Dendritic cell treated with granulocyte-macrophage colony-stimulating factor and Interleukin-4, amounts not matched to agents 40 ng/mL and 50 ng/mL, for 4 days (primary cell): ENCODE measurements around the gene ABCC4.

Source experiments
- H3K27ac Mint-ChIP-seq: one replicate; pipeline ENCODE4 v1.8.0; 2022; ENCODE audit warnings: mild to moderate bottlenecking, mixed read lengths
- H3K27me3 Mint-ChIP-seq: one replicate; pipeline ENCODE4 v1.8.0; 2022; ENCODE audit warnings: mild to moderate bottlenecking, mixed read lengths
- H3K36me3 Mint-ChIP-seq: one replicate; pipeline ENCODE4 v1.8.0; 2022; ENCODE audit warnings: low read depth, mixed read lengths
- H3K4me1 Mint-ChIP-seq: one replicate; pipeline ENCODE4 v1.8.0; 2022; ENCODE audit warnings: low read depth, mixed read lengths
- H3K4me3 Mint-ChIP-seq: one replicate; pipeline ENCODE4 v1.8.0; 2022; ENCODE audit warnings: mild to moderate bottlenecking, moderate library complexity, mixed read lengths
- H3K9me3 Mint-ChIP-seq: one replicate; pipeline ENCODE4 v1.8.0; 2022; ENCODE audit warnings: mixed read lengths
- intact Hi-C: fragments of 100-400 bp; cut with micrococcal nuclease; formaldehyde crosslinking; loops from one replicate; pipeline ENCODE4 v1.15.0; 2022

Gene ABCC4, protein sequence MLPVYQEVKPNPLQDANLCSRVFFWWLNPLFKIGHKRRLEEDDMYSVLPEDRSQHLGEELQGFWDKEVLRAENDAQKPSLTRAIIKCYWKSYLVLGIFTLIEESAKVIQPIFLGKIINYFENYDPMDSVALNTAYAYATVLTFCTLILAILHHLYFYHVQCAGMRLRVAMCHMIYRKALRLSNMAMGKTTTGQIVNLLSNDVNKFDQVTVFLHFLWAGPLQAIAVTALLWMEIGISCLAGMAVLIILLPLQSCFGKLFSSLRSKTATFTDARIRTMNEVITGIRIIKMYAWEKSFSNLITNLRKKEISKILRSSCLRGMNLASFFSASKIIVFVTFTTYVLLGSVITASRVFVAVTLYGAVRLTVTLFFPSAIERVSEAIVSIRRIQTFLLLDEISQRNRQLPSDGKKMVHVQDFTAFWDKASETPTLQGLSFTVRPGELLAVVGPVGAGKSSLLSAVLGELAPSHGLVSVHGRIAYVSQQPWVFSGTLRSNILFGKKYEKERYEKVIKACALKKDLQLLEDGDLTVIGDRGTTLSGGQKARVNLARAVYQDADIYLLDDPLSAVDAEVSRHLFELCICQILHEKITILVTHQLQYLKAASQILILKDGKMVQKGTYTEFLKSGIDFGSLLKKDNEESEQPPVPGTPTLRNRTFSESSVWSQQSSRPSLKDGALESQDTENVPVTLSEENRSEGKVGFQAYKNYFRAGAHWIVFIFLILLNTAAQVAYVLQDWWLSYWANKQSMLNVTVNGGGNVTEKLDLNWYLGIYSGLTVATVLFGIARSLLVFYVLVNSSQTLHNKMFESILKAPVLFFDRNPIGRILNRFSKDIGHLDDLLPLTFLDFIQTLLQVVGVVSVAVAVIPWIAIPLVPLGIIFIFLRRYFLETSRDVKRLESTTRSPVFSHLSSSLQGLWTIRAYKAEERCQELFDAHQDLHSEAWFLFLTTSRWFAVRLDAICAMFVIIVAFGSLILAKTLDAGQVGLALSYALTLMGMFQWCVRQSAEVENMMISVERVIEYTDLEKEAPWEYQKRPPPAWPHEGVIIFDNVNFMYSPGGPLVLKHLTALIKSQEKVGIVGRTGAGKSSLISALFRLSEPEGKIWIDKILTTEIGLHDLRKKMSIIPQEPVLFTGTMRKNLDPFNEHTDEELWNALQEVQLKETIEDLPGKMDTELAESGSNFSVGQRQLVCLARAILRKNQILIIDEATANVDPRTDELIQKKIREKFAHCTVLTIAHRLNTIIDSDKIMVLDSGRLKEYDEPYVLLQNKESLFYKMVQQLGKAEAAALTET (N-terminal part only)

GRCh38 chr13:95301183-95301967 lies at the start of gene ABCC4:
ABCC4 (minus strand) TSS chr13:95301451; CDS start chr13:95301314, 137 bp downstream.
- peaks cover 12% of the 10 kb centered on the region for H3K27me3 Mint-ChIP-seq

DNA sequence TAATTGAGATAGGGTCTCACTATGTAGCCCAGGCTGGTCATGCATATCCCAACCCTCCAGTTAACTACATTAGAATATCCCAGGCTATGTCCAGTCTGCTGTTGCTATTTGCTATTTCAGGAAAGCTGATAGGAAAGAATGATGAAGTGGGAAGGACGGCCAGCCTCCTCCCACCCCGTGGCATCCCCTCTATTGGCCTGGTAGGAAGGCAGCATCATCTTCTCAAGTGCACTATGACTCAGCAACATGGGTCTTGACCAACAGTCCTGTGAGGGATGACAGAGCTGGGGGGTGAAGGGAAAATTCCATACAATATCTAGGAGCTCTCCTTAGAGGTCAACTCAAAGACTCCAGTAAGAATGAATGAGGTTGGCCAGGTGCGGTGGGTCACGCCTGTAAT lies 48.0 kb upstream of the ABCC4 start:
- H3K9me3 Mint-ChIP-seq = no peaks in the 10 kb centered on the region
- H3K27me3 Mint-ChIP-seq = no peaks in the 10 kb centered on the region
- H3K27ac Mint-ChIP-seq = no peak overlapping the region
- H3K36me3 Mint-ChIP-seq = no peaks in the 10 kb centered on the region
- intact Hi-C loops = no loop called here
- no peak overlapping the region for H3K4me3 Mint-ChIP-seq
- H3K4me1 Mint-ChIP-seq = no peaks in the 10 kb centered on the region

More at GRCh38 chr13:95301183-95301967, at the start of gene ABCC4:
- Mint-ChIP-seq H3K4me3 (peak within 1 kb of the TSS; percentile 80), H3K9me3 (no peaks in the 10 kb centered on the region), H3K4me1 (peaks cover 36% of the 10 kb centered on the region), H3K36me3 (peaks cover 6% of the 10 kb centered on the region), H3K27ac (peak within 1 kb of the TSS; percentile 75)
- intact Hi-C loops = loop anchor here (2.0 to 5.0 kb wide), 2 partner anchors 81 to 111 kb away; no protein-coding TSS in a partner anchor

- Mint-ChIP-seq H3K27me3 (no peaks in the 10 kb centered on the region), H3K27ac (no peak overlapping the region), H3K36me3 (no peaks in the 10 kb centered on the region), H3K4me3 (no peak overlapping the region), H3K4me1 (no peaks in the 10 kb centered on the region), H3K9me3 (no peaks in the 10 kb centered on the region)
- intact Hi-C loops = no loop called here
Measured at GRCh38 chr13:95343944-95344343, 42.7 kb upstream of the ABCC4 start.

GRCh38 chr13:95341441-95341840 lies 40.2 kb upstream of the ABCC4 start:
- no peak overlapping the region for H3K4me3 Mint-ChIP-seq
- no peaks in the 10 kb centered on the region for H3K36me3 Mint-ChIP-seq
- peaks cover 13% of the 10 kb centered on the region for H3K4me1 Mint-ChIP-seq
- H3K27me3 Mint-ChIP-seq = no peaks in the 10 kb centered on the region
- intact Hi-C loops = no loop called here
- H3K27ac Mint-ChIP-seq = no peak overlapping the region
- no peaks in the 10 kb centered on the region for H3K9me3 Mint-ChIP-seq

DNA sequence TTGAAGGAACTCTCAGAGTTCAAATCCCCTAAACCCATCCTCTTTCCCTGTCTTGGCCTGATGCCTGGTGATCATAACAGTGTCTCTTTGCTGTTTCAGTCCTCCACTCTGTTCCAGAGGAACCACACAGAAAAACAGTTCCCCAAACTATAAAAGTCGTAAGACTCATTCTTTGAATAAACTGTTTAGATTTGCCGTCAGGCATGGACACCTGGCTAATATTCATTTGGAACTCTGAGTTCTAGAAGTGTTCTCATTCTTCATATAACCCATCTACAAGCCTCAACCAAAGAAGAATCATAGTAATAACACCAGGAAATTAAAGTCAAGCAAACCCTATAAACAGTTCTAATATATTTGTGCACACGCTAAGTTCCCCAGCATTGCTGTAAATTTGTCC lies 37.7 kb upstream of the ABCC4 start:
- intact Hi-C loops = no loop called here
- Mint-ChIP-seq H3K36me3 (no peaks in the 10 kb centered on the region), H3K9me3 (no peaks in the 10 kb centered on the region), H3K27ac (no peak overlapping the region), H3K4me3 (no peak overlapping the region), H3K27me3 (no peaks in the 10 kb centered on the region), H3K4me1 (peaks cover 13% of the 10 kb centered on the region)

DNA sequence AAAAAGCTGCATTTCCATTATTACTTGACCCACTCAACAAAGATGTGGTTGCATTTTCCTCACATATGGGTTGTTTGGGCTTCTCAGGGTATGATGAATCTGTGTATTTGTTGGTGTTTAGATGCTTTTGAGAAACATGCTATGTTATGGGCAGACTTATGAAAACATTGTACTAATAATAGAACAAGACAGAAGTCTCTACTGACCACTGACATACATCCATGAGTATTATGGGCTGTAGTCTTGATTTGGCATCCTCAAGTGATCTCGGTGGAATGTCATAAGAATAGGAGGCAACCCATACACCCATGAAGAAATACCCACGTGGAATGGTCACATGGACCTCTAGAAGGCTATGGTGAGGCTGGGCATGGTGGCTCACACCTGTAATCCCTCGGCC lies 36.3 kb upstream of the ABCC4 start:
- no peaks in the 10 kb centered on the region for H3K9me3 Mint-ChIP-seq
- no peak overlapping the region for H3K27ac Mint-ChIP-seq
- H3K4me1 Mint-ChIP-seq = peaks cover 13% of the 10 kb centered on the region
- H3K36me3 Mint-ChIP-seq = no peaks in the 10 kb centered on the region
- H3K4me3 Mint-ChIP-seq = no peak overlapping the region
- H3K27me3 Mint-ChIP-seq = no peaks in the 10 kb centered on the region
- intact Hi-C loops = no loop called here

- no peak overlapping the region for H3K4me3 Mint-ChIP-seq
- no peaks in the 10 kb centered on the region for H3K9me3 Mint-ChIP-seq
- peak overlapping the region; percentile 60 for H3K27ac Mint-ChIP-seq
- no peaks in the 10 kb centered on the region for H3K27me3 Mint-ChIP-seq
- intact Hi-C loops = no loop called here
- H3K4me1 Mint-ChIP-seq = peaks cover 13% of the 10 kb centered on the region
- no peaks in the 10 kb centered on the region for H3K36me3 Mint-ChIP-seq
Measured at GRCh38 chr13:95335667-95336066, 34.4 kb upstream of the ABCC4 start.

GRCh38 chr13:95328386-95328785 lies 27.1 kb upstream of the ABCC4 start:
- H3K36me3 Mint-ChIP-seq = no peaks in the 10 kb centered on the region
- H3K27me3 Mint-ChIP-seq = no peaks in the 10 kb centered on the region
- intact Hi-C loops = no loop called here
- H3K9me3 Mint-ChIP-seq = no peaks in the 10 kb centered on the region
- H3K4me1 Mint-ChIP-seq = no peaks in the 10 kb centered on the region
- H3K4me3 Mint-ChIP-seq = no peak overlapping the region
- H3K27ac Mint-ChIP-seq = no peak overlapping the region

- no peak overlapping the region for H3K4me3 Mint-ChIP-seq
- no peaks in the 10 kb centered on the region for H3K9me3 Mint-ChIP-seq
- H3K4me1 Mint-ChIP-seq = no peaks in the 10 kb centered on the region
- no peaks in the 10 kb centered on the region for H3K36me3 Mint-ChIP-seq
- no peak overlapping the region for H3K27ac Mint-ChIP-seq
- H3K27me3 Mint-ChIP-seq = no peaks in the 10 kb centered on the region
- intact Hi-C loops = no loop called here
Measured at GRCh38 chr13:95327190-95327589, 25.9 kb upstream of the ABCC4 start.

GRCh38 chr13:95326695-95327094 lies 25.4 kb upstream of the ABCC4 start:
- no peaks in the 10 kb centered on the region for H3K4me1 Mint-ChIP-seq
- no peaks in the 10 kb centered on the region for H3K27me3 Mint-ChIP-seq
- no peak overlapping the region for H3K4me3 Mint-ChIP-seq
- intact Hi-C loops = no loop called here
- H3K27ac Mint-ChIP-seq = no peak overlapping the region
- H3K36me3 Mint-ChIP-seq = no peaks in the 10 kb centered on the region
- no peaks in the 10 kb centered on the region for H3K9me3 Mint-ChIP-seq

GRCh38 chr13:95325485-95325884 lies 24.2 kb upstream of the ABCC4 start:
- intact Hi-C loops = no loop called here
- no peaks in the 10 kb centered on the region for H3K36me3 Mint-ChIP-seq
- no peaks in the 10 kb centered on the region for H3K9me3 Mint-ChIP-seq
- H3K27me3 Mint-ChIP-seq = no peaks in the 10 kb centered on the region
- H3K4me3 Mint-ChIP-seq = no peak overlapping the region
- no peak overlapping the region for H3K27ac Mint-ChIP-seq
- no peaks in the 10 kb centered on the region for H3K4me1 Mint-ChIP-seq

- Mint-ChIP-seq H3K27me3 (no peaks in the 10 kb centered on the region), H3K4me1 (no peaks in the 10 kb centered on the region), H3K4me3 (no peak overlapping the region), H3K27ac (no peak overlapping the region), H3K9me3 (no peaks in the 10 kb centered on the region), H3K36me3 (no peaks in the 10 kb centered on the region)
- intact Hi-C loops = no loop called here
Measured at GRCh38 chr13:95323930-95324662, 22.8 kb upstream of the ABCC4 start.
